Activated CD8-positive, alpha-beta memory T cell treated with anti-CD3 and anti-CD28 coated beads, Interleukin-2, amount 50 U/mL, for 1 hour (primary cell): Measurements from ENCODE around the gene CACNA2D3.

ENCODE experiments used
- DNase-seq: peaks from one replicate; pipeline ENCODE4 v3.0.0-alpha.2; 2020; ENCODE audit errors: extremely low read depth

The CACNA2D3 gene

GRCh38 chr3:54530944-54531343 lies 408.6 kb downstream of the CACNA2D3 start:
- DNase-seq, result no peak

DNA sequence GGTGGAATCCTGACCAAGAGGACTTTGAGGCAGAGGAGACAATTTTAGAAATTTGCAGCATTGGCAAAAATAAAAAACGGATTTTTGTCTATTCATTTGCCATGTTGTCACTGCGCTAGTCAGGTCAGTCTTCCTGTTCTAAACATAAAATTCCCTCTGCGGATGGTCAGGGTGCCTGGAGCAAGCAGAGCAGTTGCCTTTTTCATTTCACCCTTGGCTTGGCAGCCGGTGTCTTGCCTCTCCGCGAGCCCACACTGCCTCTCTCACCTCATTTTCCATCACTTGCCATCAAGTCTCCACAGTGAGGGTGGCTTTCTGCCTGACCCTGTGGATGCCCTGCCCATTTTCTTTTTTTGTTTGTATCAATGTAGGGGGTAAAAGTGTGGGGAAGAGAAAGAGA lies 409.4 kb downstream of the CACNA2D3 start:
- DNase-seq, result no peak

- DNase-seq, result no peak
Measured at GRCh38 chr3:54533856-54534255, 411.5 kb downstream of the CACNA2D3 start.

GRCh38 chr3:54535619-54536018 lies 413.3 kb downstream of the CACNA2D3 start:
- DNase-seq, result no peak

DNA sequence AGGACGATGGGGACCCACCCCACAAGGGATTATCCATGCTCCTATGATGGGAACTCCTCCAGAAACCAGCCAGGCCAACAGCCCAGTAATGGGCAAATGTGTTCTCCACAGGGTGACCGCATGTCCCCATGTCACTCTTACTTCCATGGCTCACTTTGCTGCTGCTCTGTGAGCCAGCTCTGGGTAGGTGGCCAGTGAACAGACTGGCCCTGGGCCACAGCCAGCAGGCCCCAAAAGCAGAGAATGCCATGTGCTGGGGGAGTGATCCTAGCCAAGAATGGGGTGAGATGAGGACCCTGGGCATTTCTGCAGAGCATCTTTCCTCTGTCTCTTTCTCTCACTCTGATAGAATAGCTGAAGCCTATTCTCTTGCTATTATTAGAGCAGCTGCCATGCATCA lies 414.1 kb downstream of the CACNA2D3 start:
- no peak for DNase-seq

DNA sequence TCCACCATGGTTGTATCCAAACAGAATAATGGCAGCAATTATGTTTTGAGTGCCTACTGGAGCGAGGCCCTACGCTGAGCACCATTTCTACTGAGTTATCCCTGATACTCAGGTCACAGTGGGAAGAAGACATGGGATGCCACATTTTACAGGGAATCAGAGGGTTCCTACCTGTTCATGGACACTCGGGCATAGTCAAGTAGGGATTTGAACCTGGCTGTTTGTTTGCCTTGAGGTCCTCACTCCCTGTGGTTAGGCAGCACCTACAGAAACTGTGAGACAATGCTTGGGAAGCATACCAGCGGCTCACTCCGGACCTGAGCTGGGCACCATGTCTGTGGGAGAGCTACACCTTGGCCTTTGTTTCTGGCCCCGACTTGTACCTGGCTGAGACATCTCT lies 415.2 kb downstream of the CACNA2D3 start:
- no peak for DNase-seq

- no peak for DNase-seq
Measured at GRCh38 chr3:54538346-54538745, 416.0 kb downstream of the CACNA2D3 start.

GRCh38 chr3:54541369-54541768 lies 419.0 kb downstream of the CACNA2D3 start:
- no peak for DNase-seq

DNA sequence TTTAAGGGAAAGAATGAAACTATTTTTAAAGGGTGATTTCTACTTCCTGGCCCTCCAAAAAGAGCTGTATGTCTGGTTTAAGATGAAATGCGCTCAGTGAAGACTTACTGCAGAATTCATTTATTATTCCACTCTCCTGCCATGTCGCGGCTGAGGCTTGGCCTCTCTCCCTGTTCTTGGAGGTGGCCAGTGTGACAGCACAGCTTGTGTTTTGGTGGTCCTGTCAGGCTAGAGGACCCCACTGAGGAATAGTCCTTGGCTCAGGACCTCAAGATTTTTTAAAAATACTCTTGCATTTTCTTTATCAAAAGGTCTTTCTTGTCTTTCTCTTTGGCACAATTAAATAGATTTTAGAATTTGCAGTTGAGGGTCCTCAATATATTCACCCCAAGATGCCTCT lies 421.1 kb downstream of the CACNA2D3 start:
- DNase-seq, result no peak

GRCh38 chr3:54547051-54547450 lies 424.7 kb downstream of the CACNA2D3 start:
- no peak for DNase-seq

GRCh38 chr3:54547846-54548245 lies 425.5 kb downstream of the CACNA2D3 start:
- DNase-seq, result no peak

GRCh38 chr3:54549607-54550220 lies 427.4 kb downstream of the CACNA2D3 start:
- DNase-seq, result no peak

DNA sequence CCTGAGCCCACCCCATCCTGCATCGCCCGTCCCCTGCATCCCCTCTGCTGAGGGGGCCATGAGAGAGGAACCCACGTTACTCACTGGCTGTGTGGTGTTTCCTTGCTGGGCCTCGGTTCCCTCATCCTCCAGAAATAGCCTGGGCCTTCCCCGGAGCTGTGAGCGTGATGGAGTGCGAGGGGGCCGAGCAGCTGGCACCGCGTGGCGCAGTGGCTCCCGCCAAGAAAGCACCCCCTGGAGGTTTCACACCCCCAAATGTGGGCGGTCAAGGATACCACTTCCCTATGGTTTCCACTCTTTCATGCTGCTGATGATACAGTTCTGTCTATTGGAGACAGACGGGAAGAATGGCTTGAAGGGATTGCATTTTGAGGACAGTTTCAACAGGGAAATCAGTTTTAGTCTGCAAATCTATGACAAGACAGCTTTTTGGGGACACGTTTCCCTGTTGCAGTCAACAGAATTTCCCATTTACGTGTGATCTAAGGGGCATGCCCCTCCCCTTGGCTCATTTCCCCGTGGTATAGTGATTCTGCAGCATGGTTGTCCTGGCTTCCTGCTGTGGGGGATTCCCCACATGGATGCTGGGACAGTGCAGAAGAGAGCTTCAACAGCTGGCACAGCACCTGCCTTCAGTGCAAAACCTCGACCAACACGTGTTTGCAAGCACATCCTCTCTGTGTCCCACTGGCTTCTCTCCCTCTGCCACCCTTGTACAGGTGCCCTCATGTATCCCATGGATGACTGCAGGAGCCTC lies 428.0 kb downstream of the CACNA2D3 start:
- no peak for DNase-seq

DNA sequence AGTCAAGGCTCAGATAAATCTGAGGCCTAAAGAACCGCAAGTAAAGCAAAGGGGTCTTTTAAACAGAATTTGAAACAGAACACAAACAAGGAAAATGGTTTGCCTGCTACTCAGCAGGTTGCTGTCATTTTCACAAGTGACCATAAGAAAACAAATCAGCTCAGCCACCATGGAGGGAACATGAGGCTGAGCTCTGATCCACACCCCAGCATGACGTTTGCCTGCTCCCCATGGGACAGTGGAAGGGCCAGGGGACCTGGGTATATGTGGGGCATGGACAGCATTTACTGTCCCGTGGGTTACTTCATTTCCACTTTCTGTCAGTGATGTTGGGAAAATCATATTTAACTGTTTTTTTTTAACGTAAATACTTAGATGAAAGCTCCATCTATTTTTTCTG lies 434.3 kb downstream of the CACNA2D3 start:
- DNase-seq, result no peak

DNA sequence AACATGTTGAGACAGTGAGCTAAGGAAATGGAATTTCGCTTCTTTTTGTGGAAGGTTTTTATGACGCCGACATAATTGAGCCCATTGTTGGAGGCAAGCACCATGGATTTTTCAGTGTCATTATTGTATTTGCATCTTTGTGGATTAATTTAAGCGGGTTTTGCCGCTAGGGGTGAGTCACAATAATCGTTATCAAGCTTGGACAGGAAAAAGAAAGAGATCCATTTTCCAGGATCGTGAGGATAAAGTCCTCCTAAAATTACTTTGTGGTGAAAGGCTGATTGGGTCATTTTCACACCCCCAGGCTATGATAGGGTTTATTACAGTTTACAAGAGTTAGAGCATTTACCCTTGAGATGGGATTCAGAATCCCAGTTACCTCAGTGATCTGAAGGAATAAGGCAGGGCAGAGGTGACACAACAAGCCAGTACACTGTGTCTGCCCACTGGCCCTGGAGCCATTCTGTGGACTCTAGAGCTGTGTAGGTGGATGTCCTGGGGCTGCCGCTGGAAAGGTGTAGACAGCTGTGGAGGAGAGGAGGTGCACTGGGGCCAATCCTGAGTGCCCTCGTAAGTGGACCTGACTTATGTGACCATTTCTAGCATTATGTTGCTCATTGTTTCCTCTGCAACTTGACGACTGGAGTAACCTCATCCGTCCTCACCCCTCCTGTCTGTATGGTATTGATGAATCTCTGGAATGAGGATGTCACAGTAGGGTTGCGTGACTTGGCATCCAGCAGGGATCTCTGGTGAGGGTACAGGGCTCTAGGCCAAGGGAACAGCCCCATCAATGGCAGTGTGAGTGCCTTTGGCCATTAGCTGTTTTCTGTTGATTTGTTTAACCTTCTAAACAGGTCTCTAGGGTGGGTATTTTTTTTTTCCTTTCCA lies 435.4 kb downstream of the CACNA2D3 start:
- DNase-seq, result no peak

- DNase-seq, result no peak
Measured at GRCh38 chr3:54563501-54564200, 441.3 kb downstream of the CACNA2D3 start.

DNA sequence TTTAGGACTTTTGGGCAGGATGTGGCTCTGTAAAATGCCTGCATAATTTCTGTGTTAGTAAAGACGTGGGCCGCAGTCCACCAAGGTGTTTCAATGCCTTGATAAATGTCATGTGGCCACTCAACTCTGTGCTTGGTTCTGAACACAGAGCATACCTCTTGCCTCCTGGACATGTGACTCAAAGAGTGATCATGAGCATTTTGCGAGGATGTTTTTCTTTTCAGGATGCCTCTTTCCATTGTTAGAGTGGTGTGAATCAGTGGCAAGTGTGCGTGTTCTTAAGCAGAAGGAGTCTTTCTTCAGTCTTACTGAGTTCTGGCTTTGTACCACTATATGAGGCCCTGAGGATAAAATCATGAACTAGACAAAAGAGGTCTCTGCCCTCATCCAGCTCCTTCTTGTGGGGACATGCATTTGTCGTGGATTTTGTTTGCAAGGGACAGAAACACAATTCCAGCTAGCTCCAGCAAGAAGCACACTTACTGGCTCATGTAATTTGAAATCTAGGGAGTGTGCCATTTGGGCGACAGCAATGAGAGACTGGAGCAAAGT lies 442.1 kb downstream of the CACNA2D3 start:
- DNase-seq, result no peak

- DNase-seq, result no peak
Measured at GRCh38 chr3:54565956-54566355, 443.6 kb downstream of the CACNA2D3 start.

DNA sequence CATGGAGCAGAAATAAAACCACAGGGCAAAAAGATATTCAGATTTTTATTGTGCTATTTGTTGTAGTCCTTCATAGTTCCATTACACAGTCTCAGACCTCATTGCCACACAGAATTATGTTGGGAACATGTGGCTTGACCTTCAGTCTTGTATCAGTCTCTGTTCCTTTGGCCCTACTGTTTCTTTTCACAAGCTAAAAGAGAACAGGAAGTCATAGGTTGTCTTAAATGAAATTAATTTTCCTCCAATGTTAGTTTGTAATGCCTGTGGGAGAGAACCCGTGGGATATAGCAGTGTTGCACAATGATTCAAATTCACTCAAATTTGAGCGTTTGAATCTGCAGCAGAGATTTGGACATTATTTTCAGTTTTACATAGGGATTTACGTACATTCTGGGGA lies 445.6 kb downstream of the CACNA2D3 start:
- DNase-seq, result no peak

DNA sequence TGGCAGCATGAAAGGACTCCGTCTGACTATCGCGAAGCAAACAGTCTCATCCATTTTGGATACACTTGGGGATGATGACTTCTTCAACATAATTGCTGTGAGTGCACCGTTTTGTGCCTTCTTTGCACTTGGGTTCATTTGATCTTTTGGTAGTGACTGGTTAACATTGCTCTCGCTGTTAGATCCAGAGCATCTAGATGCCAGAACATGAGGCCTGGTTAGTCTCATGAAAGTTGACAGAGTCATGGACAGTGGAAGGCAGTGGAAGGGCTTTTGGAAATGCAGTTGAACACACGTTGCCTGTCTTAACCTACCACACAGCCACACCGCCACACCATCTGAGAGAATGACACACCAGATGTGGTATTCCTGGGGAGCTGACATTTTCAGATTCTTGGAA lies 447.7 kb downstream of the CACNA2D3 start:
- no peak for DNase-seq

DNA sequence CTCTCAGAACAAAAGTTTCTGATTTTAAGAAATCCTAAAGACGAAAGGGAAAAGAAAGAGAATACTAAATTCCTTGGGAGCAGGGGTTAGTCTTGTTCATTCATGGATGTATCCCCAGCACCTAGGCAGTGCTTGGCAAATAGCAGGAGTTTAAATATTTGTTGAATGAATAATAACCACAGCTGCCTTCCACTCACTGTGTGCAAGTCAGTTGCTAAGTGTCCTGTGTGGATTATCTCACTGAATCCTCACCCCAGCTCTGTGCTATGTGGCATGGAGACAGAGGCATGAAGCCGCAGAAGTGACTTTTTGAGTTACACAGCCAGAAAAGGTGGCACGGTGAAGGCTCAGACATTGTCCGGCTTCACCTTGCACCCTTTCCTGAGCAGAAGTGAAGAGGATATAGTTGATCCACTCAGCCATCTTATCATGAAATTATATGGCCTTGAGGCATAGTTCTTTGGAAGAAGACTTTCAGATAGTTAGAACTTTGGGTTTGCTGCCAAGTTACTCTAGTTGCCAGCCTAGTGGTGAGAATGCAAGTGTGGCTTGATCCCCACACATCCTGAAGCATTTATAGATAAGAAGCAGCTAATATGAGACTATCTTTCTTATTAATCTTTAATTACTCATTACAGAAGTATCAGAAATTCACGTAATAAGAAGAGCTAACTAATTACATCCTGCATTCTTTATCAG lies 450.0 kb downstream of the CACNA2D3 start:
- no peak for DNase-seq
